DND-41 (cell line): ENCODE results near the gene PSG11.
"Not testable (repeated sequence)": the region's sequence is repeated elsewhere in the genome, so short reads cannot be mapped to it uniquely, and the experiment has no call there.

Experiments used
- ATAC-seq: fragments of 200-7000 bp; cut with Tn5 transposase; 3 replicates; pipeline ENCODE4 v1.9.1; 2021; ENCODE audit warnings: low read depth; ENCODE audit not compliant: insufficient read depth
- DNase-seq: peaks from one replicate; pipeline ENCODE4 v3.0.0-alpha.2; 2020
- H2AFZ ChIP-seq: 2 replicates; pipeline ENCODE4 v1.6.0; 2012; ENCODE audit warnings: low read depth, low read length
- H3K27ac ChIP-seq: 2 replicates; pipeline ENCODE4 v1.5.1; 2012; ENCODE audit warnings: low read length, inconsistent platforms
- H3K27me3 ChIP-seq: fragments of 200-600 bp; sonication (generic); 2 replicates; pipeline ENCODE4 v1.6.0; 2012; ENCODE audit warnings: low read length, mild to moderate bottlenecking, inconsistent platforms; ENCODE audit not compliant: insufficient read depth, poor library complexity
- H3K36me3 ChIP-seq: 2 replicates; pipeline ENCODE4 v1.5.1; 2012; ENCODE audit warnings: low read length, inconsistent platforms; ENCODE audit not compliant: insufficient read depth
- H3K4me1 ChIP-seq: 2 replicates; pipeline ENCODE4 v1.5.1; 2012; ENCODE audit warnings: mild to moderate bottlenecking, low read length; ENCODE audit not compliant: insufficient read depth
- H3K4me2 ChIP-seq: 2 replicates; pipeline ENCODE4 v1.6.0; 2012; ENCODE audit warnings: mild to moderate bottlenecking, moderate library complexity, low read length, inconsistent platforms; ENCODE audit not compliant: insufficient read depth
- H3K4me3 ChIP-seq, 2 experiments: fragments of 200-600 bp in 1 of 2; shearing (Covaris generic) in 1 of 2; 2 replicates each; pipeline ENCODE4 v1.5.1; 2012 to 2016; ENCODE audit warnings: inconsistent platforms in 2 of 2, low read length in 2 of 2, mild to moderate bottlenecking in 2 of 2, low read depth in 1 of 2, moderate library complexity in 1 of 2
- H3K79me2 ChIP-seq: 2 replicates; pipeline ENCODE4 v1.6.0; 2012; ENCODE audit warnings: low read length, inconsistent platforms; ENCODE audit not compliant: insufficient read depth
- H3K9ac ChIP-seq: 2 replicates; pipeline ENCODE4 v1.6.0; 2012; ENCODE audit warnings: low read depth, mild to moderate bottlenecking, inconsistent platforms, low read length, moderate library complexity
- H3K9me3 ChIP-seq: 2 replicates; pipeline ENCODE4 v1.5.1; 2012; ENCODE audit warnings: low read length, moderate library complexity, mild to moderate bottlenecking, inconsistent platforms; ENCODE audit not compliant: insufficient read depth, severe bottlenecking
- H4K20me1 ChIP-seq: 2 replicates; pipeline ENCODE4 v1.6.0; 2012; ENCODE audit warnings: low read length; ENCODE audit not compliant: insufficient read depth
- TF ChIP-seq, protein P1 (sequence below): IDR thresholded peaks from 2 replicates; pipeline ENCODE4 v1.5.1; 2012; ENCODE audit warnings: borderline replicate concordance, low read length, moderate library complexity, mild to moderate bottlenecking; ENCODE audit not compliant: poor library complexity, severe bottlenecking; ENCODE audit errors: extremely low read depth

The PSG11 gene

GRCh38 chr19:43021629-43022028 is 4.6 kb downstream of the PSG11 start:
- H3K36me3 ChIP-seq, H3K27ac ChIP-seq, H3K27me3 ChIP-seq, ATAC-seq, H3K9ac ChIP-seq, H3K9me3 ChIP-seq, H4K20me1 ChIP-seq, DNase-seq, H2AFZ ChIP-seq, H3K4me2 ChIP-seq, H3K79me2 ChIP-seq, H3K4me1 ChIP-seq, H3K4me3 ChIP-seq: not testable (repeated sequence)

DNA sequence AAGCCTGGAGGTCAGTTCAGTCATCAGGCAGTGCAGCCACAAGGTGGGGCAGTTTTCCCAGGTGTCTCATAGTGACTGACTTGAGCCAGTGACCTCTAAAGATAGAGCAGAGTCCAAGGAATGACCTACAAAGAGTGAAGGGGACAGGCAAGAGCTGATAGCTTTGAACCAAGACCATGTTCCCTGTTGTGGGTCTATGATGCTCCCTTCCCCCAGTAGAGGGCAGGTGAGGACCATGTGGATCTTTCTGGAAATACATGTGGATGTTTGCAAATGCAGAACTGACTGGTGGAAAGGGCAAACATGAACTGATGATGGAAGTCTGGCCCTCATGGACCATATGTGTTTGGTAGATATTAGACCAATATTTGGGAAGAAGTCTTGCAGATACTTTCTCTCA is 6.7 kb downstream of the PSG11 start:
- not testable (repeated sequence) for H3K4me1 ChIP-seq, H3K4me2 ChIP-seq, H2AFZ ChIP-seq, H3K79me2 ChIP-seq, H4K20me1 ChIP-seq, H3K4me3 ChIP-seq, H3K9ac ChIP-seq, H3K27ac ChIP-seq, H3K27me3 ChIP-seq, ATAC-seq, H3K9me3 ChIP-seq, H3K36me3 ChIP-seq, DNase-seq
- TF ChIP-seq, protein P1, sequence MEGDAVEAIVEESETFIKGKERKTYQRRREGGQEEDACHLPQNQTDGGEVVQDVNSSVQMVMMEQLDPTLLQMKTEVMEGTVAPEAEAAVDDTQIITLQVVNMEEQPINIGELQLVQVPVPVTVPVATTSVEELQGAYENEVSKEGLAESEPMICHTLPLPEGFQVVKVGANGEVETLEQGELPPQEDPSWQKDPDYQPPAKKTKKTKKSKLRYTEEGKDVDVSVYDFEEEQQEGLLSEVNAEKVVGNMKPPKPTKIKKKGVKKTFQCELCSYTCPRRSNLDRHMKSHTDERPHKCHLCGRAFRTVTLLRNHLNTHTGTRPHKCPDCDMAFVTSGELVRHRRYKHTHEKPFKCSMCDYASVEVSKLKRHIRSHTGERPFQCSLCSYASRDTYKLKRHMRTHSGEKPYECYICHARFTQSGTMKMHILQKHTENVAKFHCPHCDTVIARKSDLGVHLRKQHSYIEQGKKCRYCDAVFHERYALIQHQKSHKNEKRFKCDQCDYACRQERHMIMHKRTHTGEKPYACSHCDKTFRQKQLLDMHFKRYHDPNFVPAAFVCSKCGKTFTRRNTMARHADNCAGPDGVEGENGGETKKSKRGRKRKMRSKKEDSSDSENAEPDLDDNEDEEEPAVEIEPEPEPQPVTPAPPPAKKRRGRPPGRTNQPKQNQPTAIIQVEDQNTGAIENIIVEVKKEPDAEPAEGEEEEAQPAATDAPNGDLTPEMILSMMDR: peak; percentile 4

DNA sequence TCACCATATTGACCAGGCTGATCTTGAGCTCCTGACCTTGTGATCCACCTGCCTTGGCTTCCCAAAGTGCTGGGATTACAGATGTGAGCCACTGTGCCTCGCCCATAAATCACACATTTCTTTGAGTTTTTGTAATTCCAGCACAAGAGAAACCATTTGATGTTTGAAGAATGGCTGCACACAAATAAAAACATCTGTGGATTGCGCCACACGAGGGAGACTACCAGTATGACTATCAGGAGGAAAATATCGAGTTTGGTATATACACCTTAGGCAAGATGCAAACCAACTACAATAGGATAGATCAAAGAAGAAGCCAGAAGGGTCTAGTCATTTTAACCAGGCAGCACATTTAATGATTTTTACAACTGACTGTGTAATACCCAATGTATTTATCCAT is 20.4 kb downstream of the PSG11 start:
- H3K27me3 ChIP-seq, H3K9ac ChIP-seq, H3K79me2 ChIP-seq, H2AFZ ChIP-seq, H3K4me1 ChIP-seq, H3K4me3 ChIP-seq, DNase-seq, H4K20me1 ChIP-seq, H3K27ac ChIP-seq, ATAC-seq, H3K4me2 ChIP-seq, H3K9me3 ChIP-seq, H3K36me3 ChIP-seq: not testable (repeated sequence)

DNA sequence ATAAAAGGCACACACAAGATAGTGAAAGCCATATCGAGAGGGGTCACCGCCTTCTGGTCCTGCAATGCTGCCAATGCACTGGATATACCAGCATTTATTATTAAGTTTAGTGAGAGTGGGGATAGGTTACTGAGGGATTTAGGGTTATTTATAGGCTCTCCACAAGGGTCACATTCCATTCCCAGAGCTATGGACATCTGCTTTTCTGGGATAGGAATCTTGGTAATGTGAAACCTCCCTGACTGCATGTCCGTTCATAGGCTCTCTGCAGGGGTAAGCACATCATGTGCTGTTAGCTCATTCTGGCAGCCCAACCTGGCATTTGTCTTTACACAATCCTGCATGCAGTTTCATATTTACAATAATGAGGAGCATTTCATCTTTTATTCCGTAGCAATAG is 21.4 kb downstream of the PSG11 start:
- not testable (repeated sequence) for H3K27me3 ChIP-seq, H3K4me3 ChIP-seq, H3K27ac ChIP-seq, DNase-seq, H4K20me1 ChIP-seq, H3K9ac ChIP-seq, H3K9me3 ChIP-seq, H3K36me3 ChIP-seq, ATAC-seq, H2AFZ ChIP-seq, H3K4me2 ChIP-seq, H3K4me1 ChIP-seq, H3K79me2 ChIP-seq

DNA sequence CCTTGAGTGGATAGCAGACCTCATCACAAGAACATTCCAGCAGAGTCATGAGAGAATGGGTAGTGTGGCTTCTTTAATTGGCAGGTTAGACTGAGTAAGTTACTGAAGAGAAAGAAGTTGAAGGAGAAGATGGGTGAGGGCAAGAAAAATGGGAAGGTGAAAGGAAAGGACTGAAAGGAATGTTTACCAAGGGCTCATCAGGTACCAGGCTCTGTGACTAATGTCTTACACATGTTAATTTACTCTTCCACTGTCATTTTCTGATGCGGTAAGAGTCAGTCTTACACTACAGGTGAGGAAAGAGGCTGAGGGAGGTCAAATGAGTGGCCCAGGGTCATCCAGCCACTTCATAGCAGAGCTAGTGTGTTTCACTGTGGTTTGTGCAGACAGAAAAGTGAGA is 22.6 kb downstream of the PSG11 start:
- not testable (repeated sequence) for H3K27ac ChIP-seq, H4K20me1 ChIP-seq, H3K9me3 ChIP-seq, H3K4me1 ChIP-seq, H3K4me3 ChIP-seq, H3K4me2 ChIP-seq, H3K27me3 ChIP-seq, H2AFZ ChIP-seq, H3K36me3 ChIP-seq, ATAC-seq, DNase-seq, H3K9ac ChIP-seq, H3K79me2 ChIP-seq

DNA sequence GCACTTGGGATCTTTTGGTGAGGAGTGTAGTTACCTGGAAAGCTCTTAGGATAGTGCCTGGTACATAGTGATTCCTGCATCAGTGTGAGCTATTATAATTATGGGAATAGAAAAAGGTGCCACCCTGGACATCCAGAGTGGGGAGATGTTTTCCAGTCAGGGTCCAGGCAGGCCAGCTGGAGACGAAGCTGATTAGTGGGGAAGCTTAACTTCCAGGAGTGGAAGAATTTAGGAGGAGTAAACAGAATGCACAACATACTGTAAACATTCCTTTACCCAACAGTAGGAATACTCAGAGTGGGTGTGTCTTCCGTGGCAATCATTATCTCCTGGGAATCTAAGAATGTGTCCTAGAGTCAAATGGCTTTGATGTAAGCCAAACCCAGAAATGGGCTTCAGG is 23.3 kb downstream of the PSG11 start:
- not testable (repeated sequence) for ATAC-seq, H3K9ac ChIP-seq, H3K27ac ChIP-seq

DNA sequence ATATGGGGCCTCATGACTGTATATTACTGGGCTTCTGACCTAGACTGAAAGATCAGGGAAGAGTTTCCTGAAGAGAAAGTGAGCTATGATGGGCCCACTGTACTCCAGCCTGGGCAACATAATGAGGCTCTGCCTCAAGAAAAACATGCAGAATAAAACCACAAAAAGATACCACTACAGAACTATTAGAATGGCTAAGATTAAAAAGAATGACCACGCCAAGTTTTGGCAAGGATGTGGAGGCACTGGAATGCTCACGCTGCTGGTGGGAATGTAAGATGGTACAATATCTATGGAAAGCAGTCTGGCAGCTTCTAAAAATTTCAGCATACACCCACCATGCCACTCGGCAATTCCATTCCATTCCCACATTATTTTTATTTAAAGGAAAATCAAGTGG is 30.1 kb downstream of the PSG11 start:
- H3K27me3 ChIP-seq, H3K79me2 ChIP-seq, H3K9me3 ChIP-seq, H3K9ac ChIP-seq, H3K27ac ChIP-seq, H3K4me2 ChIP-seq, H3K4me3 ChIP-seq, ATAC-seq, H3K4me1 ChIP-seq, H2AFZ ChIP-seq, DNase-seq, H3K36me3 ChIP-seq, H4K20me1 ChIP-seq: not testable (repeated sequence)

More for the DNA sequence above, 23.3 kb downstream of the PSG11 start:
- H3K4me2 ChIP-seq, H4K20me1 ChIP-seq, H3K79me2 ChIP-seq, H2AFZ ChIP-seq, H3K27me3 ChIP-seq, H3K9me3 ChIP-seq, H3K4me3 ChIP-seq, DNase-seq, H3K36me3 ChIP-seq, H3K4me1 ChIP-seq: not testable (repeated sequence)

DNA sequence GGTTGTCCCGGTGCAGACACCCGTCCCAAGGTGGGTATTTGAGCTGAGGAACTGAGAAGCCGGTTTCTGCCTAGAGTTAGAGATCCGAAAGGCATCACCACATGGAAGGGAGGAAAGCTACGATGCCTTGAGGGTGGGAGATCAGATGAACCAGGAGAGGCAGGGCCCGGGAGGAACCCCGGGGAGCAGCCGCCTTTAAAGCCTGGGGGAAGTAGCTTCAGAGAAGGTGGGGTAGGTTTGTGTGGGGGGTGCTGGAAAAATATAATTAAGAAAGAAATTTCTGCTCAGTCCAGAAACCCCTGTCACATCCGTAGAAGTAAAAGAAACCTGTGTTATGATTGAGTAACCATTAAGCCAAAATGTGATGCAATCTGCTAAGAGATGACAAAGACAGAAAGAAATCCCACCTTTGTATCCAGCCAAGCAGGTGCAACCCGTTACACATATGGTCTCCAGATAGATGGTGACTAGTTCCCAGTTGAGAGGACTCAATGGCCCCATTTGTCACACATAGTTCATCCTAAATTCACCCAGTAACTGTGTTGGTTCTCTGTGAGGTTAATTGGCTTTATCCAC is 34.2 kb downstream of the PSG11 start:
- H3K9me3 ChIP-seq, H3K9ac ChIP-seq, H3K4me3 ChIP-seq, ATAC-seq, H3K36me3 ChIP-seq, H4K20me1 ChIP-seq, H3K27ac ChIP-seq, H3K79me2 ChIP-seq, H2AFZ ChIP-seq, H3K4me1 ChIP-seq, H3K4me2 ChIP-seq, H3K27me3 ChIP-seq, DNase-seq: not testable (repeated sequence)
